HepG2 (cell line): Measurements from ENCODE around the gene RPSA. TPM values are rescaled to one million over a fixed set of nuclear protein-coding genes. Genes with fewer than 3 reads are reported as not detected.

Experiments
- ATF4 ChIP-seq, 2 experiments: fragments of 450-650 bp in 1 of 2; sonication (generic) in 1 of 2; formaldehyde crosslinking; IDR thresholded peaks; 2 replicates each; pipeline versions ENCODE4 v1.5.0 to v1.8.0; 2020 to 2022; ENCODE audit warnings: mild to moderate bottlenecking in 1 of 2, missing genetic modification reagents in 1 of 2
- CBX5 ChIP-seq: sonication (generic); formaldehyde crosslinking; IDR thresholded peaks from 2 replicates; pipeline ENCODE4 v1.4.0; 2020; ENCODE audit warnings: missing genetic modification reagents, borderline replicate concordance
- FOXJ3 ChIP-seq: sonication (generic); formaldehyde crosslinking; IDR thresholded peaks from 2 replicates; pipeline ENCODE4 v1.4.0; 2020; ENCODE audit warnings: missing genetic modification reagents, mild to moderate bottlenecking, borderline replicate concordance
- FOXM1 ChIP-seq: sonication (generic); formaldehyde crosslinking; IDR thresholded peaks from 2 replicates; pipeline ENCODE4 v1.5.0; 2020; ENCODE audit warnings: missing genetic modification reagents
- GATAD2A ChIP-seq: IDR thresholded peaks from 2 replicates; pipeline ENCODE4 v1.6.1; 2016
- HDAC1 ChIP-seq: sonication (generic); formaldehyde crosslinking; IDR thresholded peaks from 2 replicates; pipeline ENCODE4 v1.5.1; 2020; ENCODE audit warnings: mild to moderate bottlenecking, missing genetic modification reagents
- HOXA3 ChIP-seq: sonication (generic); formaldehyde crosslinking; IDR thresholded peaks from 2 replicates; pipeline ENCODE4 v1.5.0; 2020; ENCODE audit warnings: missing genetic modification reagents
- MTA3 ChIP-seq: sonication (generic); formaldehyde crosslinking; IDR thresholded peaks from 2 replicates; pipeline ENCODE4 v1.4.0; 2020; ENCODE audit warnings: missing genetic modification reagents
- NONO ChIP-seq, 2 experiments: fragments of 450-650 bp in 1 of 2; sonication (generic) in 1 of 2; formaldehyde crosslinking in 1 of 2; IDR thresholded peaks in 1 of 2; conservative IDR thresholded peaks in 1 of 2; 2 replicates each; pipeline versions ENCODE4 v1.6.1 to v1.8.0; 2017 to 2022; ENCODE audit warnings: mild to moderate bottlenecking in 1 of 2, missing genetic modification reagents in 1 of 2, moderate library complexity in 1 of 2
- PHB2 ChIP-seq: fragments of 450-650 bp; IDR thresholded peaks from 2 replicates; pipeline ENCODE4 v1.6.1; 2018; ENCODE audit not compliant: partially characterized antibody
- RBFOX2 ChIP-seq: fragments of 200-400 bp; formaldehyde crosslinking; IDR thresholded peaks from 2 replicates; pipeline ENCODE4 v1.6.1; 2017; ENCODE audit warnings: low read depth, mild to moderate bottlenecking, low read length
- TCF7 ChIP-seq: sonication (generic); IDR thresholded peaks from 2 replicates; pipeline ENCODE4 v1.6.1; 2016; ENCODE audit warnings: antibody characterized with exemption, low read depth
- TFE3 ChIP-seq: IDR thresholded peaks from 2 replicates; pipeline ENCODE4 v1.6.1; 2016
- TIGD3 ChIP-seq: sonication (generic); formaldehyde crosslinking; IDR thresholded peaks from 2 replicates; pipeline ENCODE4 v1.5.1; 2020; ENCODE audit warnings: mild to moderate bottlenecking, missing genetic modification reagents, borderline replicate concordance
- TRIM22 ChIP-seq: fragments of 450-650 bp; IDR thresholded peaks from 2 replicates; pipeline ENCODE4 v1.6.1; 2017
- WIZ ChIP-seq: sonication (generic); formaldehyde crosslinking; IDR thresholded peaks from 2 replicates; pipeline ENCODE4 v1.5.1; 2020; ENCODE audit warnings: mild to moderate bottlenecking, missing genetic modification reagents
- ZBED4 ChIP-seq: sonication (generic); formaldehyde crosslinking; IDR thresholded peaks from 2 replicates; pipeline ENCODE4 v1.4.0; 2020; ENCODE audit warnings: missing genetic modification reagents, borderline replicate concordance
- ZBTB42 ChIP-seq: sonication (generic); formaldehyde crosslinking; IDR thresholded peaks from 2 replicates; pipeline ENCODE4 v1.5.0; 2020; ENCODE audit warnings: mild to moderate bottlenecking, missing genetic modification reagents
- ZNF781 ChIP-seq: sonication (generic); formaldehyde crosslinking; IDR thresholded peaks from 2 replicates; pipeline ENCODE4 v1.5.1; 2020; ENCODE audit warnings: borderline replicate concordance, mild to moderate bottlenecking, missing genetic modification reagents; ENCODE audit errors: not compliant biosample characterization
- ZNF792 ChIP-seq: IDR thresholded peaks from 2 replicates; pipeline ENCODE4 v1.6.1; 2016
- polyA plus RNA-seq, 8 experiments: library from polyadenylated mRNA; depleted of rRNA in 3 of 8; stranded (reverse) in 7 of 8; unstranded in 1 of 8; fragments of >200 nt; fragmentation: Illumina TruSeq in 4 of 8; extraction: Trizol in 4 of 8; gene quantifications; 2 replicates each; pipeline versions ENCODE4 v1.2.1 to v1.2.3, GENCODE V29; 2011 to 2016; ENCODE audit warnings: low read depth in 4 of 8, missing spikeins in 1 of 8, mixed read lengths in 1 of 8; ENCODE audit not compliant: insufficient read depth in 1 of 8
- total RNA-seq, 5 experiments: library from RNA; depleted of rRNA; stranded (reverse); fragments of >200 nt; fragmentation: Illumina TruSeq; extraction: Trizol; gene quantifications; 2 replicates each; pipeline ENCODE4 v1.2.3, GENCODE V29; 2016; ENCODE audit warnings: low read depth in 1 of 5

Gene RPSA
- total and polyA plus RNA-seq, 2 of the 13 experiments (the other 11 are each of a cell fraction or from before 2014, with no cell fraction given) = 1,683 to 3,226 TPM

- TF ChIP-seq TFE3 (CRISPR knock-in tag) (peak; percentile 45), ZNF792 (peak; percentile 80), ZNF781 (peak; percentile 91), FOXM1 (CRISPR knock-in tag) (no peak), TRIM22 (no peak), HOXA3 (CRISPR knock-in tag) (peak; percentile 54; the same call in 1 of the 2 replicates), ZBTB42 (CRISPR knock-in tag) (0 out of 2 replicates have a peak, but pooled peaks have one; percentile 70), GATAD2A (no peak), ZBED4 (peak; percentile 64; the same call in 1 of the 2 replicates), TCF7 (no peak), CBX5 (CRISPR knock-in tag) (0 out of 2 replicates have a peak, but pooled peaks have one; percentile 19), RBFOX2 (peak; percentile 97), TIGD3 (CRISPR knock-in tag) (peak; percentile 75; the same call in 1 of the 2 replicates), ATF4 (CRISPR knock-in tag; IDR thresholded peaks at IDR 0.05) (peak in 1 of 2 experiments; percentile 70; a peak in 1 of 4 replicates), PHB2 (no peak), HDAC1 (peak; percentile 95), MTA3 (CRISPR knock-in tag) (no peak), WIZ (CRISPR knock-in tag) (peak; percentile 59; the same call in 1 of the 2 replicates), NONO (IDR thresholded peaks at IDR 0.05) (no peak), NONO (CRISPR knock-in tag; conservative IDR thresholded peaks at IDR 0.05) (peak; percentile 93), FOXJ3 (CRISPR knock-in tag) (peak; percentile 23; the same call in 1 of the 2 replicates)
Observed at GRCh38 chr3:39406368-39407258, at the start of gene RPSA (continued).
